ENCODE data around the gene CIBAR2.

The CIBAR2 gene

DNA sequence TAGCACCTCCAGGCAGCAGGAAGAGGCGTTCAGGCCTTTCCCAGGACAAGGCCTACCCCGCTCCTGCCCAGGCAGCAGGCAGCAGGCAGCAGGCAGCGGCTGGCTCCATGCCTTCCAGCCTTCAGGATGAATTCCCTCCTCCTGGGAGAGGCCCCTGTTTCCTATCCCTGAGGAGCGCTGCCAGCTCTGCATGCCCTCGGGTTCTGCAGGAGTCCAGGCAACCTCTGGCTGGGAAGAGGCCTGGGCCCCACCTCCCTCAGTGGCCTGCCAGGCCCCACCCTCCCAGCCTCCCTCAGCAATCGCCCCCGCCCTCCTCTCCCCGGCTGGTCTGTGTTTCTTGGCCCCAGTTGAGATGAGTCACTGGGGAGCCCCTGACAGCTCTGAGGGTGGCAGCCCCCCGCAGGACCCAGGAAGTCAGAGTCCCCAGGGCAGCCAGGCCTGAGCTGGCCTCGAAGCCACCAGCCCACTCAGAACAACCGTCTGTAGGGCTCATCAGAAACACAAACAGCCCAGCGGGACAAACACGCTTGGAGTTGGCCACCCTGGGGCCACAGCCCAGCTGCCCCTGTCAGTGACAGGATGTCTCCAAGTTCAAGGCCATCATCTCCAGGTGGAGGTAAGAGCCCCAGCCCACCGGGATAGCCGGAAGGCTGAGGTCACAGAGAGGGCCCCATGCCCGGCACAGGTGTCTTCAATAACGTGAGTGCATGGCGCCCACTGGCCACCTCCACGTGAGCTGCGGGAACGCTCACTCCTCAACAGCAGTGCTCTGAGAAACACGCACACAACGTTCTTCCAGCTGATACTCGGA, 39.5 kb upstream of the CIBAR2 start:
- H3K4me3 ChIP-seq (ENCODE audit: low read depth, low read length) = 0 out of 2 replicates have a peak overlapping the region, but pooled peaks have one; percentile 22
- no peaks in the 10 kb centered on the region for H3K27me3 ChIP-seq (ENCODE audit: insufficient read depth, low read length)
- H3K4me1 ChIP-seq (ENCODE audit: control insufficient read depth, insufficient read depth, low read length, unreplicated experiment) = peaks cover 18% of the 10 kb centered on the region
- no peaks in the 10 kb centered on the region for H3K79me2 ChIP-seq (ENCODE audit: control insufficient read depth, insufficient read depth, low read length, unreplicated experiment)
- no peaks in the 10 kb centered on the region for H3K36me3 ChIP-seq (ENCODE audit: insufficient read depth, low read length)
- no peak overlapping the region for H3K27ac ChIP-seq (ENCODE audit: low read depth, low read length)
- H2AFZ ChIP-seq (ENCODE audit: low read length, unreplicated experiment) = peak overlapping the region; percentile 37

DNA sequence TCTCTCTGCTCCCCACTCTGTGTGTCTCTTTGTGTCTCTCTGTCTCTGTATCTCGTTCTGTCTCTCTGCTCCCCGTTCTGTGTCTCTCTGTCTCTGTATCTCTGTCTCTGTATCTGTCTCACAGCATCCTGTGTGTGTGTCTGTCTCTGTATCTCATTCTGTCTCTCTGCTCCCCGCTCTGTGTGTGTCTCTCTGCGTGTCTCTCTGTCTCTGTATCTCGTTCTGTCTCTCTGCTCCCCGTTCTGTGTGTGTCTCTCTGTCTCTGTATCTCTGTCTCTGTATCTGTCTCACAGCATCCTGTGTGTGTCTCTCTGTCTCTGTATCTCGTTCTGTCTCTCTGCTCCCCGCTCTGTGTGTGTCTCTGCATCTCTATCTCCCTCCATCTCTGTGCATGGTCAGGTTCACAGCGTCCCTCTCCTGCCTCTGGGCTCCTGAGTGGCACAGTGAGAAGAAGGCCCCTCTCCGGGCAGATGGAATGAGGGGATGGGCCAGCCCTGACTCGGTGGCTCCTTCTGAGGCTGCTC, 38.9 kb upstream of the CIBAR2 start:
- Histone ChIP-seq H3K4me3 (ENCODE audit: low read depth, low read length) (0 out of 2 replicates have a peak overlapping the region, but pooled peaks have one; percentile 22), H2AFZ (ENCODE audit: low read length, unreplicated experiment) (peak overlapping the region; percentile 37), H3K27ac (ENCODE audit: low read depth, low read length) (no peak overlapping the region)

DNA sequence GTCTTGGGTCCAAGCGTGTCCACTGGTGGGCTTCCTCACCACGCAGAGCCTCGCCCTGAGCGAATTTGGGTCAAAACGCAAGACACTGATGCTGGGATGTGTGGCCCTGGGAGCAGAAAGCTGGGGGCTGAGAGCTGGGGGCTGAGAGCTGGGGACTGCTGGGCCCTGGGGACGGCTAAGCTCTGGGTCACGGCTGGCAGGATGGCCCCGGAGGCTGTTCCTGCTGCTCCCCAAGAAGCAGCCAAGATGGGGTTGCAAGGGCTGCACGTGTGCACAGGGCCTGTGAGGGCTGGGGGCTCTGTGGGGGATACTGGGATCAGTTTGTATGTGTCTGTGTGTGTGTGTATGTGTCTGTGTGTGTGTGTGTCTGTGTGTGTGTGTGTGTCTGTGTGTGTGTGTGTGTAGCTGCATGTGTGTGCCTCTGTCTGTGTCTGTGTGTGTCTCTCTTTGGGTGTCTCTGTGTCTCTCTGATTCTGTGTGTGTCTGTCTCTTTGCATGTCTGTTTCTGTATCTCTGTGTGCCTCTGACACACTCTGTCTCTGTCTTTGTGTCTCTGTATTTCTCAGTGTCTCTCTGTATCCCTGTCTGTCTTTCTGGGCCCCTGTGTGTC, 38.2 kb upstream of the CIBAR2 start:
- H3K4me1 ChIP-seq (ENCODE audit: control insufficient read depth, insufficient read depth, low read length, unreplicated experiment) = peaks cover 18% of the 10 kb centered on the region
- no peak overlapping the region for H3K27ac ChIP-seq (ENCODE audit: low read depth, low read length)
- H2AFZ ChIP-seq (ENCODE audit: low read length, unreplicated experiment) = no peak overlapping the region
- no peak overlapping the region for H3K4me3 ChIP-seq (ENCODE audit: low read depth, low read length)
- H3K27me3 ChIP-seq (ENCODE audit: insufficient read depth, low read length) = no peaks in the 10 kb centered on the region
- no peaks in the 10 kb centered on the region for H3K36me3 ChIP-seq (ENCODE audit: insufficient read depth, low read length)
- H3K79me2 ChIP-seq (ENCODE audit: control insufficient read depth, insufficient read depth, low read length, unreplicated experiment) = no peaks in the 10 kb centered on the region

More for the DNA sequence above, 38.9 kb upstream of the CIBAR2 start:
- H3K36me3 ChIP-seq (ENCODE audit: insufficient read depth, low read length) = no peaks in the 10 kb centered on the region
- peaks cover 18% of the 10 kb centered on the region for H3K4me1 ChIP-seq (ENCODE audit: control insufficient read depth, insufficient read depth, low read length, unreplicated experiment)
- H3K79me2 ChIP-seq (ENCODE audit: control insufficient read depth, insufficient read depth, low read length, unreplicated experiment) = no peaks in the 10 kb centered on the region
- H3K27me3 ChIP-seq (ENCODE audit: insufficient read depth, low read length) = no peaks in the 10 kb centered on the region

DNA sequence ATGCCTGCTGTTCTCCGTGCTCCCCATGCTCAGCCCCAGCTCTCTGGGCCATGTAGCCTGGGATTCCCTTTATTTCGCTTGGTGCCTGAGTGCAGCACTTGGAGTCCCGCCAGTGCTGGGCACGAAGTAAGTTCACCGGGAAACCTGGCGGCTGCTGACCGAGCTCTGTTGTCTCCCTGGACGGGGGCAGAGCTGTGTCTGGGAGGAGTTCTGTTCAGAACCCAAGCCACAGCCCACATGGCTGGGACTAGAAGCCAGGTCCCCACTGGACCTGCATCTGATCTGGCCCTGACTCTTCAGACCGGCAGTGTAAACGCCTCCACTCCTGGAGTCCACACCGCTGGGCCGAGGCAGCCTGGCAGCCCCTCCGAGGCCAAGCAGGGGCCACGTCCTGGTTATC, 37.5 kb upstream of the CIBAR2 start:
- Histone ChIP-seq H3K27ac (ENCODE audit: low read depth, low read length) (no peak overlapping the region), H3K4me1 (ENCODE audit: control insufficient read depth, insufficient read depth, low read length, unreplicated experiment) (peaks cover 18% of the 10 kb centered on the region), H3K36me3 (ENCODE audit: insufficient read depth, low read length) (no peaks in the 10 kb centered on the region), H3K79me2 (ENCODE audit: control insufficient read depth, insufficient read depth, low read length, unreplicated experiment) (no peaks in the 10 kb centered on the region), H2AFZ (ENCODE audit: low read length, unreplicated experiment) (no peak overlapping the region), H3K4me3 (ENCODE audit: low read depth, low read length) (no peak overlapping the region), H3K27me3 (ENCODE audit: insufficient read depth, low read length) (no peaks in the 10 kb centered on the region)

DNA sequence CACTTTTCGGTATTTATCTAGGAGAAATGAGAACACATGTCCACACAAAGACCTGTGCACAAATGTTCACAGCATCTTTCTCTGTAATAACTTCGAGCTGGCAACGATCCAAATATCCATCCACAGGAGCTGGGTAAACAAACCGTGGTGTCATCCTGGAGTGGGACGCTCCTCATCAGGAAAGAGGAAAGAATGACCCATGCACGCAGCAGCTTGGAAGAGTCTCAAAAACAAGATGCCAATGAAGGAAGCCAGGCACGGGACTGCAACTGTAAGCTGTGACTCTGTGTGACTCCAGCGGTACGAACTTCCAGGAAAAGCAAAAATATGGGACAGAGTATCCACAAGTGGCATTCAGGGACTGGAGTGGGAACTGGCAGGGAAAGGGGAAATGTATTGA, 36.7 kb upstream of the CIBAR2 start:
- Histone ChIP-seq H3K4me3 (ENCODE audit: low read depth, low read length) (no peak overlapping the region), H3K79me2 (ENCODE audit: control insufficient read depth, insufficient read depth, low read length, unreplicated experiment) (no peaks in the 10 kb centered on the region), H3K27me3 (ENCODE audit: insufficient read depth, low read length) (no peaks in the 10 kb centered on the region), H3K27ac (ENCODE audit: low read depth, low read length) (no peak overlapping the region), H3K4me1 (ENCODE audit: control insufficient read depth, insufficient read depth, low read length, unreplicated experiment) (peaks cover 18% of the 10 kb centered on the region), H3K36me3 (ENCODE audit: insufficient read depth, low read length) (no peaks in the 10 kb centered on the region), H2AFZ (ENCODE audit: low read length, unreplicated experiment) (no peak overlapping the region)

DNA sequence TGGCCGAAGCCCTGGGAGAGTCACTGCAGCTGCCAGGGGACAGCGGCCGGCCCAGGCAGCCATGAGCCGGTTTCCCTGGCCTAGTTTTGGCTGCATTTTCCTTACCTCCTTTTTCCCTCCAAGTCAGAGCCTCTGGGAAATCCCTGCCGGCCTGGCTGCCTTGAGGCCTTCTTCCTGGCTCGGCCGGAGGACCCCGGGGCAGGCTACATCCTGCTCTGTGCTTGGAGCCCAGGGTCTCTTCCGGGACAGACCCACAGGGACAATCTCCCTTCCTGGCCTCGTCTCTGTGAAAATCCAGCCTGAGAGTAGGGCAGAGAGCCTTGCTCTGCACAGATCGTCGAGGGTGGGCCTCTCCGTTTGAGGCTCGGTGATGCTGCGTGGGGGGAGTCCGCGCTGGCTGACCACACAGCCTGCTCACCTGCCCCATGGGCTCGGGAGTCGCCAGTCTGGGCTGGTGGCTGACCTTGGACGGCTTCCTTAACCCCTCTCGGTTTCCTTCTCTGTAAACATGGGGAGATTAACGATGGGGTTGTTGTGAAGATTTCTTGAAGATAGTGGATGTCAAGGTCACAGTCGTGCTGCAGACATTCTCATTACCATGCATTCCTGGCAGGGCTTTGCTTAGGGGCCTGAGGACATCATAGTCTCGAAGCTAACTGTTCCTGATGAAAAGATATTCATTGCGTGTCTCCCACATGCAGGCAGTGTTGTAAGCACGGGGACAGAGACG, 34.8 kb upstream of the CIBAR2 start:
- Histone ChIP-seq H3K79me2 (ENCODE audit: control insufficient read depth, insufficient read depth, low read length, unreplicated experiment) (no peaks in the 10 kb centered on the region), H3K4me3 (ENCODE audit: low read depth, low read length) (no peak overlapping the region), H3K27ac (ENCODE audit: low read depth, low read length) (no peak overlapping the region), H3K4me1 (ENCODE audit: control insufficient read depth, insufficient read depth, low read length, unreplicated experiment) (peaks cover 15% of the 10 kb centered on the region), H3K27me3 (ENCODE audit: insufficient read depth, low read length) (no peaks in the 10 kb centered on the region), H3K36me3 (ENCODE audit: insufficient read depth, low read length) (no peaks in the 10 kb centered on the region), H2AFZ (ENCODE audit: low read length, unreplicated experiment) (no peak overlapping the region)

DNA sequence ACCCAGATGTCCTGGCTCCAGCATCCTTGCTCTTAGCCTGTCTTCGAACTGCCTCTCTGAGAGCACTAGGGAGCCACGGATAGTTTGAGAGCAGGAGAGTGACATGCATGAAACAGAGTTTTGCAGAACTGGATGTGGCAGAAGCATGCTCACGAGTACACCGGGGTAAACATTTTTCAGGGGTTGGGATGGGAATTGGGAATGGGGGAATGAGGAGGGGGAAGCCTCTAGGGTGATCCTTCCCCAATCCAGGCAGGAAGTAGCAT, 34.2 kb upstream of the CIBAR2 start:
- Histone ChIP-seq H3K79me2 (ENCODE audit: control insufficient read depth, insufficient read depth, low read length, unreplicated experiment) (no peaks in the 10 kb centered on the region), H3K36me3 (ENCODE audit: insufficient read depth, low read length) (no peaks in the 10 kb centered on the region), H3K4me3 (ENCODE audit: low read depth, low read length) (no peak overlapping the region), H2AFZ (ENCODE audit: low read length, unreplicated experiment) (no peak overlapping the region), H3K4me1 (ENCODE audit: control insufficient read depth, insufficient read depth, low read length, unreplicated experiment) (peaks cover 8% of the 10 kb centered on the region), H3K27ac (ENCODE audit: low read depth, low read length) (no peak overlapping the region), H3K27me3 (ENCODE audit: insufficient read depth, low read length) (no peaks in the 10 kb centered on the region)

DNA sequence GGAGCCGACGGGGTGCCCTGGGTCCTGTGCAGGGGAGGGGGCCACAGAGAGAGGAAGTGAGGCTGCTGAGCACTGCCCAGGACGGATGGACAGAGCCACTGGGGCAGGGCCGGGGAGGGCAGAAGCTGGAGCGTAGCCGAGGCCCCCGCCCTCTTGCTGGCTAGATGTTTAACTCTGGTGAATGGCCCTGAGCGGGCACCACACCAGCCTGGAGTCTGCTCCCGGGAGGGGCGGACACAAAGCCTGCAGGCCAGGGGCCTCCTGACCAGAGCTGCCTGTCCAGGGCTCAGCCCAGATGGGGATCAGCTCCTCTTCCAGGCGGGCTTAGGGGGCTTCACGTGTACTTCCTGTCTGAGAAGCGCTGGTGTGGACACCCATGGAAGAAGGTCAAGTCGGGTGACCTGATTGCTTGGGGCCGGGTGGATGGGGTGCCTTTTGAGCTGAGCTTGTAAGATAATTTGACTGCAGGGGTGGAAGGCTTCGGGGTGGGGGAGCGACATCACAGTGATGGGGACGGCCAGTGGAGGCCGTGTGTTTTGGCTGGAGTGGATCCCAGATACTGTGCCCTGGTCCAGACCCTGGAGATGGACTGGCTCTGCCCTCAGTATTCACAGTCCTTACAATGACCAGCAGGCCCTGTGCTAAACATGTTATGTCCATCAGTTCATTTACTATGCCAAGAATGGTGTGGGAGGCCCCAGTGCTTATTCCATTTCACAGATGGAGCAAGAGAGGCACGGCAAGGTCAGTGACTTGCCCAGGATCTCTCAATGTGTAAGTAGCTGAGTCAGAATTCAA, 33.7 kb upstream of the CIBAR2 start:
- Histone ChIP-seq H2AFZ (ENCODE audit: low read length, unreplicated experiment) (no peak overlapping the region), H3K4me1 (ENCODE audit: control insufficient read depth, insufficient read depth, low read length, unreplicated experiment) (peaks cover 3% of the 10 kb centered on the region), H3K4me3 (ENCODE audit: low read depth, low read length) (no peak overlapping the region), H3K27ac (ENCODE audit: low read depth, low read length) (no peak overlapping the region), H3K27me3 (ENCODE audit: insufficient read depth, low read length) (no peaks in the 10 kb centered on the region), H3K79me2 (ENCODE audit: control insufficient read depth, insufficient read depth, low read length, unreplicated experiment) (no peaks in the 10 kb centered on the region), H3K36me3 (ENCODE audit: insufficient read depth, low read length) (no peaks in the 10 kb centered on the region)

DNA sequence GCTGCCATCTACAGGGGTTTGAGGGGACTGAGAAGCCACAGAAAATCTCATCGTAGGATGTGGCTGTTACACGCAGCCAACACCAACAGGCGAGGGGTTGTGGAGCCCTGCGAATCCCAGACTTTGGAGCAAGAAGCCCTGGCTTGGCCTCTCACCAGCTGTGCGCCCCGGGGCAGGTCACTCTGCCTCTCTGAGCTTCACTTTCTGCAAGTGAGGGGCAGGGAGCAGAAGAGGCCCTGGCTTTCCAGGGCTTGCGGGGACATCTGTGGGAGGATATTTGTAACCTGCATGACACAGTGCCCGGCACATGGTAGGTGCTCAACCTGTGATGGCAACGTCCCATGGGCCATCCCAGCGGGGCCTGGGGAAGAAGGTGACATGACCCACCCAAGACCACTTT, 32.9 kb upstream of the CIBAR2 start:
- H3K4me3 ChIP-seq (ENCODE audit: low read depth, low read length) = no peak overlapping the region
- no peak overlapping the region for H2AFZ ChIP-seq (ENCODE audit: low read length, unreplicated experiment)
- no peak overlapping the region for H3K27ac ChIP-seq (ENCODE audit: low read depth, low read length)
- H3K36me3 ChIP-seq (ENCODE audit: insufficient read depth, low read length) = no peaks in the 10 kb centered on the region
- no peaks in the 10 kb centered on the region for H3K27me3 ChIP-seq (ENCODE audit: insufficient read depth, low read length)
- H3K79me2 ChIP-seq (ENCODE audit: control insufficient read depth, insufficient read depth, low read length, unreplicated experiment) = no peaks in the 10 kb centered on the region
- H3K4me1 ChIP-seq (ENCODE audit: control insufficient read depth, insufficient read depth, low read length, unreplicated experiment) = no peaks in the 10 kb centered on the region
